HG03103 (cell line): ENCODE measurements around the gene LRRC51.
"Not testable (repeated sequence)": the region's sequence is repeated elsewhere in the genome, so short reads cannot be mapped to it uniquely, and the experiment has no call there.

Source experiments
- ATAC-seq: cut with Tn5 transposase; IDR thresholded peaks from one replicate; pipeline ENCODE4 v1.9.1; 2021; ENCODE audit warnings: low read depth; ENCODE audit not compliant: unreplicated experiment

Gene LRRC51

DNA sequence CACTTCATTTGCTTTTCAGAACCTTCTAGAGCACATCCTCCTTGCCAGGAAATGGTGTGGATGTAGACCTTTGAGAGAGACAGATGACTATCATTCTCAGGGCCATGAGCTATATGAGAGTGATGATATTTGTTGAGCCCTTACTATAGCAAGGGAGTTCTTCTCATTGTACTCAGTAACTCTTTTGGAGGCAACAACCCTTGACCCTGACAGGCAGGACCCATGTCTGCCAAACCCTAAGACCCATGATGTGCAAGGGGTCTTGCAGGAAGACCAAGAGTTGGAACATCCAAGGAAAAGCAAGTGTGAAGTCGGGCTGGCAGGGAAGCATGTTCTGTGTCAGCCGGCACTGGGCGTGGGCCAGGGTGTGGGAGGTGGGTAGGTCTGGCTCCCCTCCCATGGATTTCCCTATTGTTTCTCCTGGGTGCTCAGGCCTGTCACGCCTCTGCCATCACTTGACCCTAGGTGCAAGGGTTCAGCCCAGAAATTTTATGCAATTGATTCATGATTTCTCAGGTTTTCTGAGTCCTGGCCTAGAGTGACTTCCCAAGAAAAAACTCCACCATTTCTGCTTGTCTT, 56.1 kb downstream of the LRRC51 start:
- ATAC-seq = no peak

DNA sequence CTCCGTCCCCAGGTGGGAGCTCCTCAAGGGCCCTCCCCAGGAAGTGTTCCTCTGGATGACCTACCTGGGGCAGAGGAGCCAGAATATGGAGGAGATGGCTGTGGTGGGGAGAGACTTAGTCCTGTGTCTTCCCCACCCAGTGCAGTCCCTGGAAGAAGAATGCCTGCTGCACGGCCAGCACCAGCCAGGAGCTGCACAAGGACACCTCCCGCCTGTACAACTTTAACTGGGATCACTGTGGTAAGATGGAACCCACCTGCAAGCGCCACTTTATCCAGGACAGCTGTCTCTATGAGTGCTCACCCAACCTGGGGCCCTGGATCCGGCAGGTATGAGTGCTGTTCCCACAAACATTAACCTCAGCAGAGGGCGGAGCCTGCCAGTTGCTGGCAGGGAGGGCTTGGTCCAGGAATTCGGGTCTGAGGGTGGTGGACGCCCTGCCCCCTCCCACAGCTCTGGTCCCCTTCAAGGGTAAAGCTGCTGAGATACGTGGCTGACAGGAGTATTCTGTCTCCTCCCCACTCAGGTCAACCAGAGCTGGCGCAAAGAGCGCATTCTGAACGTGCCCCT, 58.3 kb downstream of the LRRC51 start:
- no peak for ATAC-seq

DNA sequence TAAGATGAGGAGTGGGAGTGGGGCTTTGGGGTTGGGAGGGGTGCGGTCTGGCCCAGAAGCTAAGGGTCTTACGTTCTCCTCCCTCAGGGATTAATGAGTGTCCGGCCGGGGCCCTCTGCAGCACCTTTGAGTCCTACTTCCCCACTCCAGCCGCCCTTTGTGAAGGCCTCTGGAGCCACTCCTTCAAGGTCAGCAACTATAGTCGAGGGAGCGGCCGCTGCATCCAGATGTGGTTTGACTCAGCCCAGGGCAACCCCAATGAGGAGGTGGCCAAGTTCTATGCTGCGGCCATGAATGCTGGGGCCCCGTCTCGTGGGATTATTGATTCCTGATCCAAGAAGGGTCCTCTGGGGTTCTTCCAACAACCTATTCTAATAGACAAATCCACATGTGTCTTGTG, 58.9 kb downstream of the LRRC51 start:
- ATAC-seq = no peak

DNA sequence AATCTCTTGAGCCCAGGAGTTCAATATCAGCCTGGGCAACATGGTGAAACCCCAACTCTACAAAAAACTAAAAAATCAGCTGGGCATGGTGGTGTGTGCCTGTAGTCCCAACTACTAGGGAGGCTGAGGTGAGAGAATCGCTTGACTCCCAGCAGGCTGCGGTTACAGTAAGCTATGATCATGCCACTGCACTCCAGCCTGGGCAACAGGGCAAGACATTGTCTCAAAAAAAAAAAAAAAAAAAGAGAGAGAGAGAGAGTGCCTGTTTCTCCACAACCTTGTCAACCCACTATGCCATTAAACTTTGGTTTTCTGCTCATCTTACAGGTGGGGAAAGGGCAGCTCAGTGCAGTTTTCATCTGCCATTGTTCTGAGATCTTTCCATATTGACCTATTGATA, 60.0 kb downstream of the LRRC51 start:
- no peak for ATAC-seq

DNA sequence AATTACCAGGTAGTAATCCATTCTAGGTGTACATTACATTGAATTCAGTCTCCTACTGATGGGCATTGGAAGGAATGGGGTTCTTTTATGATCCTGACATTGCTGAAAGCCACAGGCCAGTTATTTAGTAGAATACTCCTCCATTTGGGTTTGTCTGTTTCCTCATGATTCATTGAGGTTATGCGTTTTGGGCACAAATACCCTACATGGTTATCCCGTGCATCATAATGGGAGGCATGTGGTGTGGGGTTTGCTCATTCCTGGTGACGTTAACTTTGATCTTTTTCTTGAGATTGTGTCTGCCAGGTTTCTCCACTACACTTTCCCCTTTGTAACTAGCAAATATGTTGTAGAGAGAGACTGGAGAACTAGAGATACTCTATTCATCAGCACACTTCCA, 60.4 kb downstream of the LRRC51 start:
- no peak for ATAC-seq

DNA sequence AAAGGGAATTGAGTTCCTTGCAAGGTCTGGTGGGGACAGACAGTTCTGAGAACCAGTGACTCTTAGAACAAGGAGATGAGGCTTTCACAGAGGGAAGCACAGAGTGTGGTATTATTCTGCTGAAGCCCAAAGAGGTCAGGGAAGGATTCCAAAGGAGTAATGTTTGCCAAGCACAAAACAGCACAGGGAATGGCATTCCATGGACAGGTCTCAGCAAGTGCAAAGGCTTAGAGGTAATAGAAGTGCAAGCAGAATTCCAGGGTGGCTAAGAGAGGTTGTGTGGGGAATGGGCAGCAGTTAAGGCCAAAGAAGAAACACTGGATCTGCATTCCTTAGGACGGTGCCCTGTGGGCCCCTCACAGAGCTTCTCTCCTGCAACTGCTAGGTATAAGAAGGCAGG, 61.4 kb downstream of the LRRC51 start:
- ATAC-seq = not testable (repeated sequence)

DNA sequence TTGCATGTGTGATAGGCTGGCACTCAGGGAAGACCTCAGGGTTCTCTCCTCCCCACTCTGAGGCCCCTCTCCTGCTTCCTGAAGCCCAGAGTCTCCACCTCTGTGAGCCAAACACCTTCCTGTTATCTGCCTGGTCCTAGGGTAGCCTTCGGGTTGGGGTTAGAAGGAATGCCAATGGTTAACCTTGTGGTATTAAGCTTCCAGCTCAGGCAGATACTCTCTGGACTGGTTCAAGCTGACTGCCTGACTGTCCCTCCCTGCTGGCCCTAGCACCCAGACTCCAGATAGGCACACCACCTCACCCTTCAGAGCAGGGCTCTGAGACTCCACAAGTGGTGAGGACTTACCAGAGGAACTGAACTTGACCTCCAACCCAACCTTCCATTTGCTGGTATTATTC, 61.9 kb downstream of the LRRC51 start:
- ATAC-seq = not testable (repeated sequence)

DNA sequence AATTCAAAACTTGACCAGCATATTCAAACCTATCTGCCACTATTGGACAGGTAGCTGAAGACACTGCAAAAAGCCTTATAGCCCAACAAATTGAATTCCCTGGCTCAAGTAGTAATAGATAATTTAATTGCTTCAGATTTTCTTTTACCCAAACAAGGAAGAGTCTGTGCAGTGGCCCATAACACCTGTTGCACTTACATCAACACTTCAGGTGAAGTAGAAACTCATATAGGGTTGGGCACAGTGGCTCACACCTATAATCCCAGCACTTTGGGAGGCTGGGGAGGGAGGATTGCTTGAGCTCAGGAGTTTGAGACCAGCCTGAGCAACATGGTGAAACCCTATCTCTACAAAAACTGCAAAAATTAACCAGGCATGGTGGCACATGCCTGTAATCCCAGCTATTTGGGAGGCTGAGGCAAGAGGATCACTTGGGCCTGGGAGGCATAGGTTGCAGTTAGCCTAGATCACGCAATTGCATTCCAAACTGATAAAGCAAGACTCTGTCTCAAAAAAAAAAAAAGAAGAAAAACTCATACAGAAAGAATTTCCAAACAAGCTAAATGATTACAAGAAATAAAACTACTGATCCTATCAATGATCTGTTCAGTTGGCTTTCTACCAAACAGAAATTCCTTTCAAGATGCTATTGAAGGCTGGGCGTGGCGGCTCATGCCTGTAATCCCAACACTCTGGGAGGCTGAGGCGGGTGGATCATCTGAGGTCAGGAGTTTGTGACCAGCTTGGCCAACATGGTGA, 64.3 kb downstream of the LRRC51 start:
- ATAC-seq = no peak
